Right renal pelvis (tissue), 4 donors: Measurements from ENCODE around the gene MRPS23. TPM values are rescaled to one million over a fixed set of nuclear protein-coding genes. Genes with fewer than 3 reads are reported as not detected.
A peak's percentile ranks its signal among the peaks of the same experiment; 100 is the strongest.

Experiments
- DNase-seq, 4 donors: peaks; one replicate each; pipeline ENCODE4 v3.0.0-alpha.2; 2013; ENCODE audit warnings: low read depth in 4 of 4, low spot score in 3 of 4, missing footprints in 1 of 4
- polyA plus RNA-seq, 4 donors: library from polyadenylated mRNA; unstranded; fragments of 120-200 nt; gene quantifications; one replicate each; pipeline ENCODE4 v1.2.1, GENCODE V29; 2013; ENCODE audit not compliant: insufficient read length in 4 of 4

MRPS23 gene
- polyA plus RNA-seq, 4 donors, result 62.1 to 65.7 (median 64.7) TPM

DNA sequence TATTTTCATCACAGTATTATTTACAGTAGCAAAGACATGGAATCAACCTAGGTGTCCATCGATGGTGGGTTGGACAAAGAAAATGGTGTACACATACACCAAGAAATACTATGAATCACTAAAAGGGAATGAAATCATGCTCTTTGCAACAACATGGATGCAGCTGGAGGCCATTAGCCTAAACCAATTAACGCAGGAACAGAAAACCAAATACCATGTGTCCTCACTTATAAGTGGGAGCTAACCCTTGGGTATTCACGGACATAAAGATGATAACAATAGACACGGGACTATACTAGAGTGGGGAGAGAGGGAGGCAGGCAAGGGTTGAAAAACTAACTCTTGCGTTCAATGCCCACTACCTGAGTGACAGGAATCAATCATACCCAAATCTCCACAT lies 41.0 kb downstream of the MRPS23 start:
- no peak for DNase-seq

DNA sequence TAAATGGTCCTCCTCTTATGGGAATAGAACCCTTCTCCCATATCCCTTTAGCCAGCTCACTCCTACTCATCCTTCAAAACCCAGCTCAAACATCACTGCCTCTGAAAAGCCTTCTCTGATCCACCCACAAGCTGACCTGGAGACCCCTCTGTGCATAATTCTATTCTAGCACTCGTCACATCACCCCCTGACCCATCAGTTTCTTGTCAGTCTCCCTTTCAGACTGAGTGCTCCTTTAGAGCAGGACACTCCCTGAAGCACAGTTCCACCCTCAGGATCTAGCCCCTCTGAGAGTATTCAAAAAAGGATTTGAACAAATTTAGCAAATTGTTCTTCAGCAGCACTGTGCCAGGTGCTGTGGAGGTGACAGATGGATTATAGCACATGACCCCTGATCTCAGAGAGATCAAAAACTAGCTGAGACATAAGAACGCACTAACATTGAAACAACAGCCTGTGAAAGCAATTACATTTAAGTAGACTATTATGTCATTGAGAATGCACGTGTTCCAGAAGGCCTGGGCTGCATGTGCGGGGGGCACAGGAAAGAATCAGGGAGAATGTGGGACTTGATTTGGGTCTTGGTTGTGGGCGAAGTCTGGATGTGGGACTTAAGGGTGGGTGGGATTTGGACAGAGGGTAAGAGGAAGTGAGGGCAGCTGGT lies 43.5 kb downstream of the MRPS23 start:
- DNase-seq, result no peak

DNA sequence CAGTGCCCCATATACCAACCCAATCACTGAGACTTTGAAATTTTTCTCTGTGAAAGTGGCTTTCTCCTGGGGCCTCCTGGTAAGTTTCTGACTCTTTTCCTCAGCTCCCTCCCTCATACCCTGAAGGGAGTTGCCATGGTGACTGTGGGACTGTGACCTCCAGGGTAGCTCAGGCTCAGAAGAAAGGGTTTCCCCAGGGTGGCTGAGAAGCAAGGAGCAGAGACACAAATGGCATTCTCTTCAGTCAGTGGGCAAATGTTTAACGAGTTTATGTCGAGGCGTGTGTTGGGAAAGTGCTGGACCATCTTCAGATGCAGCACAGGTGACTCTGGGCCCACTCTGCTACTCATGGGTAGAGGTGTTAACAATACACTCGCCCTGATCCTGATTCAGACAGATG lies 46.8 kb downstream of the MRPS23 start:
- no peak for DNase-seq

DNA sequence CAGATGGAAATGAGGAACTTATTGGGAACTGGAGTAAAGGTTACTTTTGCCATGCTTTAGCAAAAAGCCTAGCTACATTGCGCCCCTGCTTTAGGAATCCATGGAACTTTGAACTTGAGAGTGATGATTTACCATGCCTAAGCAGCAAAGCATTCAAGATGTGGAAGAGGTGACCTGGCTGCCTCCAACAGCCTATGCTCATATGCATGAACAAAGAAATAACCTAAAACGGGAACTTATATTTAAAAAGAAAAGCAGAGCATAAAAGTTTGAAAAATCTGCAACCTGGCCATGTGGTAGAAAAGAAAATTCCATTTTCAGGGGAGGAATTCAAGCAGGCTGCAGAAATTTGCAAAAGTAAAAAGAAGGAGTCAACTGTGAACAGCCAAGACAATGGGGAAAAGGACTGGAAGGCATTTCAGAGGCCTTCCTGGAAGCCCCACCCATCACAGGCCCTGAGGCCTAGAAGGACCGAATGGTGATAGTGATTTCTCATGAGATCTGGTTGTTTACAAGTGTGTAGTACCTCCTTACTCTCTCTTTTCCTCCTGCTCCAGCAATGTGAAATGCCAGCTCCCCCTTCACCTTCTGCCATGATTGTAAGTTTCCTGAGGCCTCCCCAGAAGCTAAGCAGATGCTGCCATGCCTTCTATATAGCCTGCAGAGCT lies 48.7 kb downstream of the MRPS23 start:
- no peak for DNase-seq

DNA sequence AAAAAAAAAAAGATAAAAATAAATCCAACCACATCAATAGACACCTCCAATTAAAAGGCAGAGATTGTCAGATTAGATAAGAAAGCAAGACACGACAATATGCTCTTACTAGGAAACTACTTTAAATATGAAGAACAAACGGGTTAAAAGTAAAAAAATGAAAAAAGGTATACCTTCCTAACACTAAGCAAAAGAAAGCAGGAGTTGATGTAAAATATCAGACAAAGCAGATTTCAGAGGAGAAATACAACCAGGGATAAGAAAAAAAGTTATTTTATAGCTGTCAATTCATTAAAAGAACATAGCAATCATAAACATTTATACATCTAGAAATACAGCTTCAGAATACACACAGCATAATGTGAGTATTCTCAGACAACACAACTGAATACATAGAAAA lies 55.0 kb downstream of the MRPS23 start:
- DNase-seq, result no peak

DNA sequence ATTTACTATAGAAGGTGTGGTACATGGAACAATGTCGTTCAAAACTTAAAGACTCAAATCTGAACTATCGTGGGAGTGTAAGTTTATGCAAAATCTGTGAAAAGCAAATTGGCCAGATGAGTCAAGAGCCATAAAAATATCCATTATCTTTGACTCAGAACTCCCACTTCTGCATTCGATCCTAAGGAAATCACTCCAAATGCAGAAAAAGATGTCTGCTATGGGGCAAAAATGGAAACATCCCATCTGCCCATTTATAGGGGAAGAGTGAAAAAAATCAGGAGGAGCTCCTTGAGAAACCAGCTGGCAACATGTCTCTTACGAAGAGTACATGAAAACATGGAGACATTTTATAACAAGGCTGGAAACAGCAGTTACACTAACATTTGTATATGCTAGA lies 61.1 kb downstream of the MRPS23 start:
- DNase-seq, result no peak

DNA sequence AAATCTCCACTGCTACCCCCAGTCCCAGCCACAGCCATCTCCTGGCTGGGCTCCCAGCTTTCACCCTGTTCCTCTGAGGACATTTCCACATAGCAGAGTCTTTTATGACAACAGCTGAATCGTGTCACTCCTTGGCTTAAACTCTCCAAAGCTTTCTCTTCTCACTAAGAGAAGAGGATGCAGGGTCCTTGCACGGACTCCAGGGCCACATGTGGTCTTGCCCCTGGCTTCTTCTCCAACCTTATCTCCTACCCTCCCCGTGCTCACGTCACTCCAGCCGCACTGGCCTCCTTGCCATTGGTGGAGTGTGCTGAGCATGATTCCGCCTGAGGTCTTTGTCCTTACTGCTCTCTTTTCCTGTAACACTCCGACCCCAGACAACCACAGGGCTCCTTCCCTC lies 64.8 kb downstream of the MRPS23 start:
- DNase-seq, result peak; percentile 37 to 69 (median 54)

Other genes with a start within 250 kb of the MRPS23 start
- gene CCDC182, start 104.7 kb downstream of the MRPS23 start, polyA plus RNA-seq, result under 1 TPM in 1 of 4 donors, not detected in 3; 0.24 TPM
- 10 to 100 TPM; 41.8 to 46.9 (median 45.2) TPM for gene CUEDC1, start 105.4 kb upstream of the MRPS23 start, polyA plus RNA-seq
- gene VEZF1, start 138.2 kb upstream of the MRPS23 start, polyA plus RNA-seq, result 100 to 1,000 TPM in 3 of 4 donors, 10 to 100 TPM in 1; 95.9 to 119 (median 115) TPM
- 100 to 1,000 TPM; 320 to 375 (median 359) TPM for gene SRSF1, start 157.2 kb upstream of the MRPS23 start, polyA plus RNA-seq
- 10 to 100 TPM; 71.3 to 81.7 (median 79.8) TPM for gene DYNLL2, start 233.4 kb upstream of the MRPS23 start, polyA plus RNA-seq